ENCODE measurements around the gene MIOX.

Gene MIOX

DNA sequence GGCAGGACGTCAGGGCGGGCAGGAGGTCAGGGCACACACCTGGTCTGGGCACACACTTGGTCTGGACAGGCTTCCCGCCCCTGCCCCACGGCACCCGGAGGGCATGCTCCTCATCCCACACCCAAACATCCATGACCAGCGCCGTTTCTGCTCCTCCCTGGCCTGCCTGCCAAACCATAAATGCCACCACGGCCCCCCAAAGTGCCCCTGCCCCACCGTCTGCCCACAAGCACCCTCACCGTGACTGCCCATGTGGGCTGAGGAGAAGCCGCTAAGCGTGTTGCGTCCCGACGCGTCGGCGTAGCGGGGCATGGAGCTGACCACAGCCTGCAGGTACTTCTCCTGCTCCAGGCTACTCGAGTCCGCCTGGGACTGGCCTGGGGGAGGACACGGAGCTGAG lies 27.6 kb upstream of the MIOX start:
- Histone ChIP-seq H3K4me3 (no peak overlapping the region), H3K9me3 (replicated peaks in 1 of 11) (no peaks in the 10 kb centered on the region), H3K9ac (no peak overlapping the region), H4K20me1 (peaks cover 0 to 97% (median 62%) of the 10 kb centered on the region in 11 experiments; a peak in 19 of 22 replicates), H3K27me3 (no peaks in the 10 kb centered on the region), H3K27ac (no peak overlapping the region), H3K4me1 (peaks cover 0 to 2% (median 0%) of the 10 kb centered on the region in 10 experiments; a peak in 4 of 20 replicates), H3K4me2 (no peak overlapping the region), H3K36me3 (peaks cover 93 to 99% (median 98%) of the 10 kb centered on the region in 11 experiments)
- TF ChIP-seq Cebpa-rat (IDR thresholded peaks at IDR 0.05) = no peak

GRCh38 chr22:50459496-50460140 lies 27.0 kb upstream of the MIOX start:
- H3K4me2 ChIP-seq = no peak overlapping the region
- no peak overlapping the region for H3K4me3 ChIP-seq
- no peaks in the 10 kb centered on the region for H3K27me3 ChIP-seq
- no peaks in the 10 kb centered on the region for H3K4me1 ChIP-seq
- peaks cover 93 to 99% (median 98%) of the 10 kb centered on the region in 11 experiments for H3K36me3 ChIP-seq
- no peak overlapping the region for H3K27ac ChIP-seq
- H3K9ac ChIP-seq = no peak overlapping the region
- H4K20me1 ChIP-seq = peaks cover 0 to 97% (median 62%) of the 10 kb centered on the region in 11 experiments; a peak in 19 of 22 replicates
- H3K9me3 ChIP-seq (replicated peaks in 1 of 11) = no peaks in the 10 kb centered on the region
- TF ChIP-seq Cebpa-rat (IDR thresholded peaks at IDR 0.05) = no peak

GRCh38 chr22:50460938-50461337 lies 25.7 kb upstream of the MIOX start:
- Histone ChIP-seq H3K9me3 (replicated peaks in 1 of 11) (no peaks in the 10 kb centered on the region), H3K4me1 (no peaks in the 10 kb centered on the region; a peak in 3 of 20 replicates), H3K4me3 (no peak overlapping the region), H3K36me3 (peaks cover 93 to 99% (median 98%) of the 10 kb centered on the region in 11 experiments), H3K27me3 (no peaks in the 10 kb centered on the region), H3K27ac (no peak overlapping the region), H4K20me1 (peaks cover under 1 to 97% (median 69%) of the 10 kb centered on the region in 11 experiments; a peak in 20 of 22 replicates), H3K9ac (no peak overlapping the region), H3K4me2 (no peak overlapping the region)
- TF ChIP-seq Cebpa-rat (IDR thresholded peaks at IDR 0.05) = no peak

DNA sequence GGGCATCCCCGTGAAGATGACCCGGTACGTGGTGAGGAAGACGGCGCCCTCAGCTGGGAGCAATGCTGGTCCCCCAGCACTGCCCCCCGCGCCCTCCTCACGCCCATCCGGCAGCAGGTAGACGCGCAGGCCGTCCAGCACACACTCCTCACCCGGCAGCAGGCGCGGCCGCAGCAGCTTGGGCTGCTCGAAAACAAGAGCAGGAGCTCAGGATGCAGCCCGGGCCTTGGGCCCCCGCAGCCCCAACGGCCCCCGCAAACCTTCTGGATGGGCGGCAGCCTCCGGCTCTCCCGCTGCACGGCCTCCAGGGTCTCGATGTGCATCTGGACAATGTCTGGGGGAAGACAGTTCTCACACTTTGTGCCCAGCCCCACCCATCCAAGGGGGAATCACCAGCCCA lies 25.1 kb upstream of the MIOX start:
- Histone ChIP-seq H3K9ac (no peak overlapping the region), H3K4me3 (no peak overlapping the region), H3K27ac (no peak overlapping the region), H3K4me2 (no peak overlapping the region), H4K20me1 (peaks cover 6 to 100% (median 75%) of the 10 kb centered on the region in 11 experiments; a peak in 20 of 22 replicates), H3K4me1 (peaks cover 0 to 4% (median 3%) of the 10 kb centered on the region in 10 experiments; a peak in 14 of 20 replicates), H3K9me3 (replicated peaks in 1 of 11) (no peaks in the 10 kb centered on the region), H3K36me3 (peaks cover 96 to 100% (median 99%) of the 10 kb centered on the region in 11 experiments), H3K27me3 (no peaks in the 10 kb centered on the region)
- no peak for TF ChIP-seq Cebpa-rat (IDR thresholded peaks at IDR 0.05)

GRCh38 chr22:50461979-50462540 lies 24.6 kb upstream of the MIOX start:
- Histone ChIP-seq H3K27ac (no peak overlapping the region), H3K4me3 (no peak overlapping the region), H3K9ac (no peak overlapping the region), H3K4me1 (peaks cover 0 to 9% (median 8%) of the 10 kb centered on the region in 10 experiments; a peak in 15 of 20 replicates), H3K4me2 (no peak overlapping the region), H3K9me3 (replicated peaks in 1 of 11) (no peaks in the 10 kb centered on the region), H4K20me1 (peaks cover 12 to 100% (median 78%) of the 10 kb centered on the region in 11 experiments; a peak in 21 of 22 replicates), H3K36me3 (peaks cover 96 to 100% (median 99%) of the 10 kb centered on the region in 11 experiments), H3K27me3 (no peaks in the 10 kb centered on the region)
- no peak for TF ChIP-seq Cebpa-rat (IDR thresholded peaks at IDR 0.05)

GRCh38 chr22:50463188-50463900 lies 23.3 kb upstream of the MIOX start:
- Histone ChIP-seq H3K9ac (no peak overlapping the region), H3K9me3 (replicated peaks in 1 of 11) (no peaks in the 10 kb centered on the region), H3K4me1 (peaks cover 6 to 22% (median 21%) of the 10 kb centered on the region in 10 experiments), H4K20me1 (peaks cover 23 to 100% (median 80%) of the 10 kb centered on the region in 11 experiments), H3K4me3 (no peak overlapping the region), H3K4me2 (no peak overlapping the region), H3K27ac (no peak overlapping the region), H3K27me3 (peaks cover 0 to 5% (median 0%) of the 10 kb centered on the region in 11 experiments; a peak in 2 of 22 replicates), H3K36me3 (peaks cover 89 to 99% (median 91%) of the 10 kb centered on the region in 11 experiments)
- TF ChIP-seq Cebpa-rat (IDR thresholded peaks at IDR 0.05) = no peak

DNA sequence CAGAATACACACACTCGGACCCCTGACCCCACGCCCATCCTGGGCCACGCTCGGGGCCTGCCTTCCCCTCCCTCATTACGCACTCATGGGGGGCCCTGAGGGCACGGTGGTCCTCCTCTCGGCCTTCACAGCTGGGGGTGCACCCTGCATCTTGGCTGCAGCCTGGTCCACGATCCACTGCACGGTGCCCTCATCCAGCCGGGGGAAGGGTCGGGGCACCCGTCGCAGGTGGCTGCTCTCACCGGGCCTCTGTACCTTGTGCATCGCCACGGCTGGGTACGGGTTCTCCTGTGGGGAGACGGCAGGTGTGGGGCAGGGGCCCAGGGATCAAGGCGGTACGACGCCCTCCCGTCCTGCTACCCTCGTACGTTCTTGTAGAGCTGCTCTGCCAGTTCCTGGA lies 22.2 kb upstream of the MIOX start:
- no peak overlapping the region for H3K9ac ChIP-seq
- H3K27me3 ChIP-seq = peaks cover 0 to 7% (median 0%) of the 10 kb centered on the region in 11 experiments; a peak in 2 of 22 replicates
- peaks cover 78 to 88% (median 80%) of the 10 kb centered on the region in 11 experiments for H3K36me3 ChIP-seq
- TF ChIP-seq Cebpa-rat (IDR thresholded peaks at IDR 0.05) = no peak
- peaks cover 17 to 33% (median 32%) of the 10 kb centered on the region in 10 experiments for H3K4me1 ChIP-seq
- no peak overlapping the region for H3K27ac ChIP-seq
- H3K9me3 ChIP-seq (replicated peaks in 1 of 11) = no peaks in the 10 kb centered on the region
- peaks cover 34 to 100% (median 80%) of the 10 kb centered on the region in 11 experiments for H4K20me1 ChIP-seq
- H3K4me3 ChIP-seq = no peak overlapping the region
- no peak overlapping the region for H3K4me2 ChIP-seq

DNA sequence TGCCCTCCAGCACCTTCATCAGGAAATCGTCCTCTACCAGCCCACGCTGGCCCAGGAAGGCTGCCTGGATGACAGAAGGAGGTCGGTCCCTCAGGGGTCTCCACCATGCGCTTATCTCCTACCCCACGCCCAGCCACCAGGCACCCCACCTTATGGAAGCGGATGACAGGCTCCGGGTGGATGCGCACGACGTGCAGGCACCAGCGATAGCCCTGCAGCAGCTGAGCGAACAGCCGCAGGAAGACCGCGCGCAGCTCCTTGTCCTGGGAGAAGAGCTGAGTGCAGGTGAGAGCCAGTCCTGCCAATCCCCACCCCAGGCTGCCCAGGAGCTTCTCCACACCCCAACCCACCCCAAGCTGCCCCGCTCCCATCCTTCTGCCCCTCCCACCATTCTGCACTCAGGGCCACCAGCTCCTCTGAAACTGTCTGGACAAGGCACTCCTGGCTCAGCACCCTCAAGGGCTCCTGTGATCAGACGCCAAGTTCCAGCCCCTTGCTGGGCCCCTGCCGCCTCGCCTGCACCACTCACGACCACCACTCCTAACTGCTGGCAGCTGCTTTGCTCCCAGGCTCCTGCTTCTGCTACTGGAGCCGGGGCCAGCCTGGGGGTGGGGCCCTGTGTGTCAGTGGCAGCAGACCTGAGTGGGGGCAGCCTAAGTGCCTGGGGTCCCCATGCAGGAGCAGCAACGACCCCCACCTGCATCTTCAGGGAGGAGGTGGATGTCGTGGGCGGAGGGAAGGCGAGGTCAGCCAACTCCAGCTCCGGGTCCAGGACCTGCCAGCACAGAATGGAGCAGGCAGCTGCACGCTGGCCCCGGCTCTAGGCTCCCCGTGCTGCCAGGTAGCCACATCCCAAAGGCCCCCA lies 21.4 kb upstream of the MIOX start:
- H4K20me1 ChIP-seq = peaks cover 43 to 100% (median 84%) of the 10 kb centered on the region in 11 experiments
- H3K4me1 ChIP-seq = peaks cover 26 to 41% (median 40%) of the 10 kb centered on the region in 10 experiments
- H3K9me3 ChIP-seq (replicated peaks in 1 of 11) = no peaks in the 10 kb centered on the region
- H3K9ac ChIP-seq = no peak overlapping the region
- no peak overlapping the region for H3K4me3 ChIP-seq
- H3K4me2 ChIP-seq = no peak overlapping the region
- H3K27me3 ChIP-seq = peaks cover 0 to 7% (median 0%) of the 10 kb centered on the region in 11 experiments; a peak in 2 of 22 replicates
- TF ChIP-seq Cebpa-rat (IDR thresholded peaks at IDR 0.05) = no peak
- H3K36me3 ChIP-seq = peaks cover 70 to 79% (median 72%) of the 10 kb centered on the region in 11 experiments
- no peak overlapping the region for H3K27ac ChIP-seq
